GM21737 (cell line): Measurements from ENCODE around the gene BORCS6.

Source experiments
- ATAC-seq: cut with Tn5 transposase; IDR thresholded peaks from one replicate; pipeline ENCODE4 v1.9.1; 2021; ENCODE audit warnings: mild to moderate bottlenecking, moderate library complexity; ENCODE audit not compliant: unreplicated experiment

The BORCS6 gene

DNA sequence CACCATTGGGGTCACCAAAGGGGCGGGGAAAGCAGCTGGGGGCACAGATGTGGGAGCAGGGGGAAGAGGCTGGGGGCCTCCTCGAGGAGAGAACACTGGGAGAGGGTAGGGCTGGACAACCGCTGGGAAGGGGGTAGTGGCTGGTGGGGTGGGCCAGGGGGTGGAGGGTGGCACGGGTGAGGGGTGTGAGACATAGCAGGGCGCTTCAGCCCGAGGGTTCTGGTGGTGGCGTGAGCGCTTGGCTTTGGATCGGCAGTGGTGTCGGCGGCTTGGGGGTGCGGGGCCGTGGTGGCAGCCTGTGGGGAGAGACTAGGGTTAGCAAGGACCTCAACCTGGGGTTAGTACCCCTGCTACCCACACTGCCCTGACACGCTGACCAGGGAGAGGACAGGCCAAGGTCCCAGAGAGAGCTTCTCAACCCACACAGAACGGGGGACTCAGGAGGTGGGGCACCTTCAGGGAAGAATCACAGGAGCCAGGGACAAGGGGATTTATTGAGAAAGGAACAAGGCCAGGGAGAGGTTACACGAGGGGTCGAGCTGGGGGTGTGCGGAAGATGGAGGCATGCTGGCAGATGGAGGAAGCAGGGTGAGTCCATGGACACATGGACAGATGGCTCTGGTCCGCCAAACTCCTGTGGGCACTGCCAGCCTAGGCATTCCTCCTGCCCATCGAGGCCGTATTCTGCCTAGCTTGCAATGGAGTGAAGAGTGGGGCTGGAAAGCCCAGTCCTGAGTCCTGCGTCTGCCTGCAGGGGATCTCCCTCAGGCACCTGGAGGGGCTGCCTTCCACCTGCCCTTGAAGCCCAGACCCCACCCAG, 46.2 kb downstream of the BORCS6 start:
- ATAC-seq: no peak

DNA sequence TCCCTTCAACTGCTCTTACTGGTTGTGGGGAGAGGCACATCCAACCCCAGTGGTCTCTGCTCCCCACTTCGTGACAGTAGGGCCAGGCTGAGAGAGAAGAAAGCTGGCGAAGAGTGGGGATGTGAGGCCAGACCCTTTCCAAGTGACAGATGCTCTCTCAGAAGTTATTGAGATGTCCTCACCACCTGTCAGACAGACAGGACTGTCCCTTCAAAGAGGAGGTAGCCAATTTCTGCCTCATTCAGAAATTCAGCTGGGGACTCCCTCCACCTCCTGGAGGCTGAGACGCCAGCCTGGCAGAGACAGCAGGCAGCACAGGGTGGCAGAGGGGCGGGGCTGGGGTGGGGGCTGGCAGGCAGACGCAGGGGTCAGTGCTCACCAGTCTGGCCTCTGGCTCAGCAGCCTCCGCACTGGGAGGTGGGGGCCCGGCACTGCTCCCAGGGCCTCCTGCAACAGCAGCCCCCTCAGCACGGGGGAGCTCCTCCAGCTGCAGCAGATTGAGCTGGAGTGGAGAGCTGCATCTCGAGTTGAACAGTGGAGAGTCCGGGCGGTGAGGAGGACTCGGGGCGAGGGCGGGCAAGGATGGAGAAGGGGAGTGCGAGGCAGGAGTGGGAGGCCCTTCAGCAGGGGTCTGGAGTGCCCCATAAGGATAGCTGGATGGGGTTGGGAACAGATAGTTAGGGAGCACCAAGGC, 46.9 kb downstream of the BORCS6 start:
- ATAC-seq: no peak

DNA sequence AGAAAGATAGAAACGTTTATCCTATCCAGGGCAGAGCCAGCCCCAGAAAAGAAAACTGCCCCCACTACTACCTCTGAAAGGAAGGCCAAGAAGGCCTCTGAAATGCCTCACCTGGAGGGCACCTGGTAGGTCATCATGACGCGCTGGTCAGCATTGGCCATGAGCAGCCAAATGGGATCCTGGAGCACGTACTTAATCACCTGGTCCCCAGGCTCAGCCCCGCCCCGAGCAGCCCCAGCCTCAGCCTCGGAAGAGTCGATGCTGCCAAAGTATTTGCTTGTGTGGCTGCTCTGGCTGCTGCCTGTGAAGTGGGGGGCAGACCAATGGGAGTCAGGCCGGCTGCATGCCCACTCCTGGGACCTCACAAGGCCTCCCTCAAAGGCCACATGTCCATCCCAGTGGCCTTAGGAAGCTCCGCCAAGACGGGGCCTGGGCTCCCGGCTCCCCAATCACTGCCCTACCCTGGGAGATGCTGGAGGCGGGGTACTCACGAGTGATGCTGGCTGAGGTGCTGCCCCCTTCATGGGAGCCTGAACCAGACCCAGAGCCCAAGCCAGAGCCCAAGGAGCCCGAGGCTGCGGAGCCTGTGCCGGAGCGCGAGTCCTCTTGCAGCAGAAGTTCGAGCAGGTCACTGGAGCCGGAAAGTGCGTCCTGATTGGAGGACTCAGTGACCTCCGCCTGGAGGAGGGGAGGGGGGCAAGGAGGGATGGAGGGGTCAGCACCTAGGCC, 47.7 kb downstream of the BORCS6 start:
- ATAC-seq: no peak

DNA sequence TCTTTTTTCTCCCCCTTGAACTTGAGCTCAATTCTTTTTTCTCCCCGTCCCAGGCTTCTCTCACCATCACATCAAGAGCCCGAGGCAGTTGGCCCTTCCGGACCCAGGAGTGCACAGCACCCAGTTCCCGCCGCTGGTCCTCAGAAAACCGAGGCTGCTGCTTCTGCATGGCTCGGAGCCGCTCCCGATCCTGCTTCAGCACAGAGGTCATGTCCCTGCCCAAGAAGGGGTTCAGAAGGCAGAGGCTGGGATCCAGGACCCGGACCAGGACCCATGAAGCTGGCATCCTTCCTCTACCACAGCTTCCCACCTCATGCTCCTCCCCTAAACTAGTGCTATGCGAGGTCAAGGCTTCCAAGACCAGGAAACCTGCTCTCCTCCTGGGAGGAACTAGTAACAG, 48.2 kb downstream of the BORCS6 start:
- ATAC-seq: no peak

DNA sequence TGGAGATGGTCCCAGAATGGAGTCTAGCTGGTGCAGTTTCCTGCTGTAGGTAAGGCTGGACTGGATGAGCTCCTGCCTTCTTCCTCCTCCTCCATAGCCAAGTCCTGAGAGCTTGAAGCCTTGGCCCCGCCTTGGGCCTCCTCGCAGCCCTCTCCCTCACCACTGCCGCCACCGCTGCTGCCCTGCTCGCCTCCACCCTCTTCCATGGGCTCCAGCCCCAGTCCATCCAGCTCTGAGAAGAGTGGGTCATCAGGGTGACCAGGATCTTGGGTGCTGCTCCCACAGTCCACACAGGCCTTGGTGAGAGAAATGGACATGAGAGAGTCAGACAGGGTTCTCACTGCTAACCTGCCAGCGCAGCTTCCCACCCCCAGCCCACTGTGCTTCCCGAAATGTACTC, 48.9 kb downstream of the BORCS6 start:
- ATAC-seq: no peak

DNA sequence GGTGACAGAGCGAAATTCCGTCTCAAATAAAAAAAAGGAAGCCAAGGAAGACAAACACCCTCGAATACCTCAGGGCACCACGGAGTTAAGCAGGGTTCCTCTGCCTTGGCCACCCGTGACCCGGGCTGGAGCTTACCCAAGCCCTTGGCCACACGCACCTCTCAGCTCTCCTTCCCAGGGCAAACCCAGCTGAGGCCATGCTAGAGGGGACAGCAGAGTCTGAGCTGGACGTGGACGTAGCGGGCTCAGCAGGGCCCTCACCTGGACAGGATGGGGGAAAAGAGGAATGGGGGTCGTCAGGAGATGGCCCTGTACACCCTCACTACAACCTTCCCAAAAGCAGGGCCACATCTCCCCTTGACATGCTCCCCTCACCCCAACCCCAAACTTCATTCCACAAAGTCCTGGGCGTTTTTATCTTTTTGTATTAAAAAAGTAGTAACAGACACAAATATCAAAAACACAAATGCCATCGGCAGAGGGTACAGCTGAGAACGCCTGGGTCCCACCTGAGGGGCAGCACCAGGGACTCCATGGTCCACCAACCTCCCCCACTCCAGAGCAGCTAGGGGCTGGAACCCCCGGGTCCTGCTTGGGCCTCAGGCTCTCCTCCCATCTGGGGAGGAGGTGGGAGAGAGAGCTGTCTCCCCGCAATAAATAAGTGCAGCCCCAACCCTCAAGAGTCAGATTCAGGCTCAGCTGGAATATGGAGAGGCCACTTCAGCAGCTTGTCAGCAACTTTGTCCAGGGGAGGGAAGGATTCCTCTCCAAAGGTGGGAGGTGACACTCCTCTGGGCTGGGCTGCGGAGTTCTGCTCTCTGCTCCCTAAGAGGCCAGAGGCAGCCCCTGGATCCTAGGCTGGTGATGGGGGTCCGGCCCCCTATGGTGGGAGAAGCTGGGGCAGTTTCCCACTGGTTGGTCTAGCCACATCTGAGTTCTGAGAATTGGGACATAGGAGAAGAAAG, 49.6 kb downstream of the BORCS6 start:
- ATAC-seq: no peak

DNA sequence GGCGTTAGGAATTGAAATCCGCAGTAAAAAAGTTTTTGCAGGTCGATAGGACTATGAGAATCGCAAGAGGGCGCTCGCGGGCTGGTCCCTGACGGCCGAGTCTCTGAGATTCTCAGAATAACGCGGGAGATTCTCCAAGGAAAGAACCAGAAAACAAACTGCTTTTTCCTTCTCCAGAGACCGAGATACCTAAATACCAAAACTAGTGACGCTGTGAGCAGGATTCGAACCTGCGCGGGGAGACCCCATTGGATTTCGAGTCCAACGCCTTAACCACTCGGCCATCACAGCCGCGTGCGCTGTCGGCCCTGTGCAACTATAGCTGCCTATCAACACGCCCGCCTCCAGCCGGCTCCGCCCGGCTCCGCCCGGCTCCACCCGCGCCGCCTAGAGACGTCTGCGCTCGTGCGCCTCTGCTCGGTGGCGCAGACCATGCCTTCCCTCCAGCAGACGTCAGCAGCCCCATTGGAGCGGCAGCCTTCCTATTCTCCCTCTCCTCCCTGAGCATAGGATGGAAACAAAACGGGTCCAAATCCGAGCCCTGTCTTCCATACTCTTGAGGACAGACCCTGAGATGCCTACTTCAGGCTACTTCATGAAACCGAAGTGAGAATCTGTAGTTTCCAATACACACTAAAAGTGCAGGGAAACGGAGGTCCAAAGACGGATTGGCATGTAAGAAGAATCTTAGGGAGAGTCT, 51.2 kb downstream of the BORCS6 start:
- ATAC-seq: peak; percentile 68

DNA sequence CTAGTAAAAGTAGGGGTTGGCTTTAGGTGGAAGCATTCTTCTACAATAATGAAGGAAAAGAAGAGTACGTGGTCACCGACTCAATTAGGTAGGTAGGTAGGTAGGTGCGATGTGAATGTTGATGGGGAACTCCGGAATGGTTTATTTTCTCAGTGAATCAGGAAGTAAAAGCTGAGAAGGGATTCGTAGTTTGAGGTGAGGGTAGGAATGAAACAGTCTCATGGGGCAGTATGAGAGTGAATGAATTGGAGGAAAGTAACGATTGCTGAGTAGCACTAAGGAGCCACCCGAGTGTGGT, 51.7 kb downstream of the BORCS6 start:
- no peak for ATAC-seq
